IPS-18c (cell line): Measurements from ENCODE around the gene THSD4.
"Not testable (repeated sequence)": the region's sequence is repeated elsewhere in the genome, so short reads cannot be mapped to it uniquely, and the experiment has no call there.

Experiments
- H3K4me3 ChIP-seq: 2 replicates; pipeline ENCODE4 v1.7.0; 2013; ENCODE audit warnings: low read depth, mild to moderate bottlenecking, low read length, moderate library complexity; ENCODE audit not compliant: insufficient read depth
- H3K9me3 ChIP-seq: one replicate; pipeline ENCODE4 v1.6.1; 2013; ENCODE audit warnings: mild to moderate bottlenecking, low read length, moderate library complexity; ENCODE audit not compliant: control insufficient read depth, insufficient read depth

The THSD4 gene

DNA sequence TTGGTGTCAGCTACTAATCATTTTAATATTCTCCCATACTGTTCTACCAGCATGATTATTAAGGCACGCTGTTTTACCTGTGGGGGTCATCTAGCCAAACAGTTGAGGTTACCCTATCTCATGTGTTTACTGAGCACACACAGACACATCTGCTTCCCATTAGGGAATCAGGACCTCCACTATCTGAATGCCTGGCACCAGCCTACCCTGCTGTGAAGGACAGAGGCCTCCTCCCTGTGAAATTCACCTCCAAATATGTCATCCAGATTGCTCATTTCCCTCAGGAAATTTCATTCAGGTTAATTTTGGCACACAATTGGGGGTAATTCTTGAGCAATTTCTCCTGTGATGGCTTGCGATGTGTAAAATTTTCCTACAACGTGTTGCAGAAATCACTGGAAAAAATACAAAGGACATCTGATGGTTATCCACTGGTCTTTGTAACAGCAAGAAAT lies 539.5 kb downstream of the THSD4 start:
- Histone ChIP-seq H3K9me3 (no peaks in the 10 kb centered on the region), H3K4me3 (no peak overlapping the region)

DNA sequence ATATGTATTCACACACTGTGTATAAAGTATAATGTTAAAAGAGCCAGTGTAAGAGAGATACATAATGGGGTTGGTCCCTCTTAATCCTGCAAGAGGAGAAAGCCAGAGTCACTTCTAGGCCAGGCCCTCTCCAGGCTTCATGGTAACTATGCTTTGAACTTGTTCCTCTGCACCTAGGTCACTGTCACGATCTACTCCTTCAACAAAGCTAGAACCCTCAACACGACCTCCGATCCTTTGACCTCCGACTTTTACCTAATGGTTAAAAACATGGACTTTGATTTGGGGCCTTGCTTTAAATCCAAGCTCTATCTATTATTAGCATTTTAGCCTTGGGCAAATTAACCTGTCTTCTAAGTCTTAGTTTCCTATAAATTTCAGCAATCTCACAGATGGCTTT lies 541.2 kb downstream of the THSD4 start:
- no peaks in the 10 kb centered on the region for H3K9me3 ChIP-seq
- H3K4me3 ChIP-seq, result no peak overlapping the region

GRCh38 chr15:71657141-71657540 lies 541.9 kb downstream of the THSD4 start:
- Histone ChIP-seq H3K9me3 (no peaks in the 10 kb centered on the region), H3K4me3 (no peak overlapping the region)

- Histone ChIP-seq H3K4me3 (no peak overlapping the region), H3K9me3 (no peaks in the 10 kb centered on the region)
Observed at GRCh38 chr15:71658036-71658435, 542.8 kb downstream of the THSD4 start.

GRCh38 chr15:71658827-71659729 lies 543.8 kb downstream of the THSD4 start:
- H3K4me3 ChIP-seq, result no peak overlapping the region
- no peaks in the 10 kb centered on the region for H3K9me3 ChIP-seq

- H3K9me3 ChIP-seq, result no peaks in the 10 kb centered on the region
- no peak overlapping the region for H3K4me3 ChIP-seq
Observed at GRCh38 chr15:71659730-71660067, 544.4 kb downstream of the THSD4 start.

GRCh38 chr15:71660501-71660900 lies 545.2 kb downstream of the THSD4 start:
- H3K4me3 ChIP-seq, result no peak overlapping the region

GRCh38 chr15:71662306-71662705 lies 547.0 kb downstream of the THSD4 start:
- Histone ChIP-seq H3K4me3 (no peak overlapping the region), H3K9me3 (no peaks in the 10 kb centered on the region)

More at GRCh38 chr15:71660501-71660900, 545.2 kb downstream of the THSD4 start:
- no peaks in the 10 kb centered on the region for H3K9me3 ChIP-seq

DNA sequence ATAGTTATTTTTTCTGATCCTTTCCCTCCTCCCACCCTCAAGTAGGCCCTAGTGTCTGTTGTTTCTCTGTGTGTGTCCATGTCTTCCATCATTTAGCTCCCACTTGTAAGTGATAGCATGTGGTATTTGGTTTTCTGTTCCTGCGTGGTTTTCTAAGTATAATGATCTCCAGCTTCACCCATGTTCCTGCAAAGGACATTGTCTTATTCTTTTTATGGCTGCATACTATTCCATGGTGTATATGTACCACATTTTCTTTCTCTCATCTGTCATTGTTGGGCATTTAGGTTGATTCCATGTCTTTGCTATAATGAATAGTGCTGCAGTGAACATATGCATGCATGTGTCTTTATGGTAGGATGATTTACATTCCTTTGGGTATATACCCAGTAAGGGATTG lies 549.4 kb downstream of the THSD4 start:
- Histone ChIP-seq H3K4me3 (no peak overlapping the region), H3K9me3 (no peaks in the 10 kb centered on the region)

DNA sequence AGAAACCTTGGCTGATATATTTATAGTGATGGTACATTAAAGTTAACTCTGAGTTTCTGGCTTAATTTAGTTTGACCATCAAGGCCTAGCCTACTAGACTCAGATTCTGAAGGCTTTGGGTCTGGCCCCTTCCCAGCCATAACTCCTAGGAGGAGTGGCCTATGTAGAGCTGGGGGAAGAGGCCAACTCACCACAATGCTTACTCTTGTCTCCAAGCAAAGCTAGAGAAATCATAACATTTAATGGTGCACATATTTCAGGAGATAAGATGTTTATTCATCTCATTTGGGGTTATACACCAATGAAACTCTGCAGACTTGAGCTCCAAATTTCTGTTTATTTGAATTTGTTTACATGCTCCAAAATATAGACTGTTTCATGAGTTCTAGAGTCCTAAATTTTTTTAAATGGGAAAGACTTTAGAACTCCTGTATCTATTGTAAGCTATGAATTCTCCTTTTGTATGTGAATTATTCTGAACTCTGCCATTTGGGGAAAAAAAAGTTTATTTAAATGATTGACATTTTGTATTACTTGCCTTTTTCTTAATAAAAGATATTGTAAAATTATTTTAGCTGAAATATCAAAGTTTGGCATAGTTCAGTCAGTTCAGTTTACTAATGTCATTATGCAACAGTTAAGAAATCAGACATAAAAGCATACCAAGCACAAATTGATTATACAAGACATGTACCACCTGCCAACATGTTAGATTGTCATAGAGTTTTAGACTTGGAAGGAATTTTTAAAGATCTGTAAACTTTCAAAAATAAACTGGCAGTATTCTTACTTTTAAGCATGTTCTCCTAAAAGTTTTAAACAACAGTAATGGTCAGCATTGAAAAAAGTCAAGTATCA lies 551.7 kb downstream of the THSD4 start:
- H3K9me3 ChIP-seq, result no peaks in the 10 kb centered on the region
- no peak overlapping the region for H3K4me3 ChIP-seq

GRCh38 chr15:71669688-71670087 lies 554.4 kb downstream of the THSD4 start:
- no peak overlapping the region for H3K4me3 ChIP-seq
- H3K9me3 ChIP-seq, result no peaks in the 10 kb centered on the region

DNA sequence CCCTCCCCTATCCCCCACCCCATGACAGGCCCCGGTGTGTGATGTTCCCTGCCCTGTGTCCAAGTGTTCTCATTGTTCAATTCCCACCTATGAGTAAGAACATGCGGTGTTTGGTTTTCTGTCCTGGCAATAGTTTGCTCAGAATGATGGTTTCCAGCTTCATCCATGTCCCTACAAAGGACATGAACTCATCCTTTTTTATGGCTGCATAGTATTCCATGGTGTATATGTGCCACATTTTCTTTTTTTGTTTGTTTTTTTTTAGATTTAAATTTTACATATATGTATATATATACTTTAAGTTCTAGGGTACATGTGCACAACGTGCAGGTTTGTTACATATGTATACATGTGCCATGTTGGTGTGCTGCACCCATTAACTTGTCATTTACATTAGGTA lies 555.0 kb downstream of the THSD4 start:
- not testable (repeated sequence) for H3K4me3 ChIP-seq

DNA sequence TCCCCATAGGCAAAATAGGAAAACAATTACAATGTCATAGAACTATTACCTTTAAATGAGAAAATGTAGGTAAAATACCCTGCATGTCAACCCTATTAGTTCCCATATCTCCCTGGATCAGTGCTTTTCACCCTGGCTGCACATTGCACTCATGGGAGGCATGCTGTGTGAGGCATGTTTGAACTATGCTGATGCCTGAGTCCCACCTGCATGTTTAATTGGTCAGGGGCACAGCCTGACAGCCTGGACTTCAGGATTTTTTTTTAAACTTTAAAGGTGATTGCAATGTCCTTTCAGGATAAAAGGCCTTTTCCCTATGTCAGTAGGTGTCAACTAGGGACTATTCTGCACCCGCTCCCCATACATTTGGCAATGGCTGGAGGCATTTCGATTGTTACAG lies 559.1 kb downstream of the THSD4 start:
- no peak overlapping the region for H3K4me3 ChIP-seq
- H3K9me3 ChIP-seq, result no peaks in the 10 kb centered on the region

More for the DNA sequence above, 555.0 kb downstream of the THSD4 start:
- not testable (repeated sequence) for H3K9me3 ChIP-seq

GRCh38 chr15:71677352-71677751 lies 562.1 kb downstream of the THSD4 start:
- Histone ChIP-seq H3K4me3 (no peak overlapping the region), H3K9me3 (no peaks in the 10 kb centered on the region)

- no peaks in the 10 kb centered on the region for H3K9me3 ChIP-seq
Observed at GRCh38 chr15:71677766-71678165, 562.5 kb downstream of the THSD4 start.

GRCh38 chr15:71678191-71678590 lies 562.9 kb downstream of the THSD4 start:
- Histone ChIP-seq H3K9me3 (no peaks in the 10 kb centered on the region), H3K4me3 (no peak overlapping the region)

More at GRCh38 chr15:71677766-71678165, 562.5 kb downstream of the THSD4 start:
- H3K4me3 ChIP-seq, result no peak overlapping the region

DNA sequence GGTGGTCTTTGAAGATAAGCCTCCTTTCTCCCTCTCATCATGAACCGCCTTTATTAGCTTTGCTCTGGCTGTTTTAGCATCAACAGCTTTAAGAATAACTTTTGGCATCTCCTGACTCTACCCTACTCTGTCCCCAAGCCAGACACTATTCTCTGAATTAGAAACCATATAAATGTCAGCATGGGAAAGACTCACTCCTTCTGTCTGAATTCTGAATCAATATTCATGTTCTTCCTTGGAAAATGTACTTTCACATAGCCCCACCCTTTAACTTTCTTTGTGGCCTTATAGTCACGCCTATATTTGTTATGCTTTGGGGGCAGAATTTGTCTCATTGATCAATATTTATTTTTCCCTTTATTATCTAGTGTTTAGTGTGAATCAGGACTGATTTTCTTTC lies 563.3 kb downstream of the THSD4 start:
- no peak overlapping the region for H3K4me3 ChIP-seq
- no peaks in the 10 kb centered on the region for H3K9me3 ChIP-seq

- H3K9me3 ChIP-seq, result no peaks in the 10 kb centered on the region
- no peak overlapping the region for H3K4me3 ChIP-seq
Observed at GRCh38 chr15:71679223-71679792, 564.0 kb downstream of the THSD4 start.
